Sigmoid colon (tissue), 4 donors: Measurements from ENCODE around the gene PTCH1.

ENCODE experiments used
- CTCF ChIP-seq, 4 experiments: fragments of 450-650 bp in 3 of 4; fragments of 200-600 bp in 1 of 4; IDR thresholded peaks; one replicate each; pipeline ENCODE4 v1.5.1; 2016 to 2019; ENCODE audit warnings: antibody characterized with exemption in 4 of 4, mild to moderate bottlenecking in 3 of 4, moderate library complexity in 2 of 4
- POLR2A ChIP-seq, 2 donors: fragments of 450-650 bp; IDR thresholded peaks; one replicate each; pipeline ENCODE4 v1.6.1; 2016; ENCODE audit warnings: antibody characterized with exemption in 2 of 2, mild to moderate bottlenecking in 2 of 2, moderate library complexity in 2 of 2
- POLR2AphosphoS5 ChIP-seq, 4 donors: sonication (generic); formaldehyde crosslinking; IDR thresholded peaks; one replicate each; pipeline ENCODE4 v1.6.1; 2017; ENCODE audit warnings: antibody characterized with exemption in 4 of 4

- TF ChIP-seq CTCF (IDR thresholded peaks at IDR 0.05), result no peak
- TF ChIP-seq POLR2AphosphoS5 (IDR thresholded peaks at IDR 0.05), result no peak
- no peak for TF ChIP-seq POLR2A (IDR thresholded peaks at IDR 0.05)
These were observed 4.9 kb upstream of the PTCH1 start for GRCh38 chr9:95521699-95522098.
